ENCODE results near the gene WDR82.

Gene WDR82

DNA sequence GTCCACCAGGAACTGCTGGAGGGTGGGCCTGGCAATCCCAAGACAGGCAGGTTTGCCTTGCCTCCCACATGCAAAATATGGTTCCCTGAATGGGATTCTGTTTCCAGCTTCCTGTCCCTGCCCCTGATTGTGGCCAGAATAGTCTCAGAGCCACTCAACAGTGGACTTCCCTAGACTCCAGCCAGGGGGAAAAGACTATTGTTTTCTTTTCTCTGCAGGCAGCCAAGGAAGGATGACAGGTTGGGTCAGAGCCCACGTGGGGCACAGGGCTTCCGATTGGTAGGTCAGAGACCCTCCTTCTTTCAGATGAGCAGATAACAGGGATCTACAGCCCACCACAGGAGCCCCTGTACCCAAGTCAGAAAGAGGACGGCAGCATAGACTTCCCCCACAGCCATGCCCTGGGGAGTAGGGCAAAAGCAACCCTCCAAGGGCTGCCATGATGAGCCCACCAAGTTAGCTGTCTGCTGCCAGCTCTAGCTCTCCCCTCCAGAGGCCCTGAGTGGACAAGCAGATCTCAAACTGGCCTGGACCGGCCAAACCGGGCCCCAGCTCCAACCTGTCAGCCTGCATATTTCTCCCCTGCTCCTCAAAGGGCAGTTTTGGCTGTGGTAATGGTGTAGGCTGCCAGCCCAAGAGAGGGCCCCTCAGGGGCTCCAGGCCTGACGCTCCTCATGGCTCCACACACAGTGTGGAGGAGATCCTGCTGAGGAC lies 59.4 kb downstream of the WDR82 start:
- DNase-seq (ENCODE audit: low read depth in 2 of 2): peak; percentile 33 to 38
- TF ChIP-seq, protein P1, sequence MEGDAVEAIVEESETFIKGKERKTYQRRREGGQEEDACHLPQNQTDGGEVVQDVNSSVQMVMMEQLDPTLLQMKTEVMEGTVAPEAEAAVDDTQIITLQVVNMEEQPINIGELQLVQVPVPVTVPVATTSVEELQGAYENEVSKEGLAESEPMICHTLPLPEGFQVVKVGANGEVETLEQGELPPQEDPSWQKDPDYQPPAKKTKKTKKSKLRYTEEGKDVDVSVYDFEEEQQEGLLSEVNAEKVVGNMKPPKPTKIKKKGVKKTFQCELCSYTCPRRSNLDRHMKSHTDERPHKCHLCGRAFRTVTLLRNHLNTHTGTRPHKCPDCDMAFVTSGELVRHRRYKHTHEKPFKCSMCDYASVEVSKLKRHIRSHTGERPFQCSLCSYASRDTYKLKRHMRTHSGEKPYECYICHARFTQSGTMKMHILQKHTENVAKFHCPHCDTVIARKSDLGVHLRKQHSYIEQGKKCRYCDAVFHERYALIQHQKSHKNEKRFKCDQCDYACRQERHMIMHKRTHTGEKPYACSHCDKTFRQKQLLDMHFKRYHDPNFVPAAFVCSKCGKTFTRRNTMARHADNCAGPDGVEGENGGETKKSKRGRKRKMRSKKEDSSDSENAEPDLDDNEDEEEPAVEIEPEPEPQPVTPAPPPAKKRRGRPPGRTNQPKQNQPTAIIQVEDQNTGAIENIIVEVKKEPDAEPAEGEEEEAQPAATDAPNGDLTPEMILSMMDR (IDR thresholded peaks at IDR 0.05; ENCODE audit: low read depth, low read length): no peak
- no peak overlapping the region for H3K4me3 ChIP-seq (replicated peaks in 1 of 2; ENCODE audit: low read depth in 2 of 2, low read length in 2 of 2)

DNA sequence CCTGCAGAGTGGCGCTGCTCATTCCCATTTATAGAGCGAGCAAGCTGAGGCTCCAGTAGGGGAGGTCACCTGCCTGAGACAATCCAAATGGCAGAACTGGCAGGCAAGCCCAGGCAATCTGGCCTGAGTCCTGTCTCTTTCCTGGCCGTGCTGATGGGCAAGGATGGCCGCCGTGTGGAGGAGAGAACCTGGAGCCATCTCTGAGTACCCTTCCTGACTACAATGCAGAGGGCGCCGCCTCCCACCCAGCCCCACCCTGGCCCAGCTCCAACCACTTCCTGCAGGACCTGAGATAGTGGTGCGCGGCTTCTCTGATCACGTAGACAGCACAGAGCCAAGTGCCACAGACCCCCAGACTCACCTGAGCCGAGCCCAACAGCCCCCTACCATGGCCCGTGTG lies 60.0 kb downstream of the WDR82 start:
- TF ChIP-seq, protein P1 (IDR thresholded peaks at IDR 0.05; ENCODE audit: low read depth, low read length): no peak
- DNase-seq (ENCODE audit: low read depth in 2 of 2): no peak
- no peak overlapping the region for H3K4me3 ChIP-seq (replicated peaks in 1 of 2; ENCODE audit: low read depth in 2 of 2, low read length in 2 of 2)

DNA sequence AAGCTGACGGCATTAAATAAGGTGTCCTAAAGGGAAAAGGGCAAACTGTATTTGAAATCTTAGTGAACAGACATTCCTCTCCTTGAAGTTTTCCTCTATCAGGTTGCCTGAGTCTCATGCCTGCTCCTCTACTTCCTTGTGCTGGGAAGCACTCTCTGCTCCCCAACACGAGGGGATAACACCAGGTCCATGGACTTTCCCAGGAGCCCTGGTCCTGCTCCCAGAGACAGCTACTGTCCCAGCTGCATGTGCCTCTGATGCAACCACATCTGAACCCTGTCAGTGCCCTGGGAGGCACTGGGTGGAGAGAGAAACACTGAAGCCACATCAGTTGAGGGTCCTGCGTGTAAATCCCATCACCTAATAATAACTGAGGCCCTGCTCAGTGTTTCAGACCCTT lies 60.4 kb downstream of the WDR82 start:
- H3K4me3 ChIP-seq (replicated peaks in 1 of 2; ENCODE audit: low read depth in 2 of 2, low read length in 2 of 2): no peak overlapping the region
- TF ChIP-seq, protein P1 (IDR thresholded peaks at IDR 0.05; ENCODE audit: low read depth, low read length): no peak
- DNase-seq (ENCODE audit: low read depth in 2 of 2): no peak

DNA sequence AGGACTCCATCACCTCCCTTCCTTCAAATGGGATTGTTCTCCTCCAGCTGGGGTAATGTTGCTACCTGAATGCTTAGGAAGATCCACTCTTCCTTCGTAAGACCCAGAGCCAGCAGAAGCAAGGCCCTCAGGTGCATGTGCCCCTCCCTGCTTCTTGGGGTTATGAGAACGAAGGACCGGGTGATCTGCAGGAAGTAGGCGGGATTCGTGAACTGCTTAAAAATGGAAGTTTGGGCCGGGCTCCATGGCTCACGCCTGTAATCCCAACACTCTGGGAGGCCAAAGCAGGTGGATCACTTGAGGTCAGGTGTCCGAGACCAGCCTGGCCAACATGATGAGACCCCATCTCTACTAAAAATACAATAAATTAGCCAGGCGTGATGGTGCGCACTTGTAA lies 61.0 kb downstream of the WDR82 start:
- TF ChIP-seq, protein P1 (IDR thresholded peaks at IDR 0.05; ENCODE audit: low read depth, low read length): no peak
- no peak for DNase-seq (ENCODE audit: low read depth in 2 of 2)
- H3K4me3 ChIP-seq (replicated peaks in 1 of 2; ENCODE audit: low read depth in 2 of 2, low read length in 2 of 2): no peak overlapping the region

DNA sequence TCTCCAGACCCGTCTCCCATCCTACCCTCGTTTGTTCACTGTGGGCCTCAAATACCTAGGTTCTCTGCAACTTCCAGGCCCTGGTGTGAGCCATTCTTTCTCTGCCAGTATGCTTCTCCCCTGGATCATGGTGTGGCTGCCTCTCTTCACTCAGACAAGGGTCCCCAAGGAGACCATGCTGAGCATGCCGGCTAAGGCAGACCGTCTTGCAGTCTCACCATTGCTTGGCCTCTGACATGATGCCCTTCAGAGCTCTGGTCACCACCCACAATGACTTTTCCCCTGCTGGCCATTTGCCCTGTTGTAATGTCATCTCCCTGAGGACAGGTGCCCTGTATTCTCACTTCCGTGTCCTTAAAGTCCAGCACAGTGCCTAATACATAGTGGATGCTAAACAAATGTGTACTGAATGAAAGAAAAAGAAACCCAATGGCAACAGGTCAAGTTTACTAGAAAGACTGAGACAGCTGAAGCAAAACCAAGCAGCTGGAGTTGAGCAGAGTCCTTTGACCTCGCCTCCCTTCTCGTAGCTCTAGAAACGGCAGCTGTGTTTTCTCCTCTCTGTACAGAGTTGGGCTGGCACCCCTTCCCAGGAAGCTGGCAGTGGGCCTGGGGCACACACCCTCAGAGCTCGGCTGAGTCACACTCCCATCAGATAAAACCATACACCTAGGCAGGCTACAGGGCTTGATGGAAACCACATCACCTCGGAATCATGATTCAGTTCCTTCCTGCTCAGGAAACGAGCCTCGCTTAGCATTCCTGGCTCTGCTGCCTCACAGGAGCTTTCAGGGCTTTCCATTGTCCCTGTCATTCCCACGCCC lies 61.7 kb downstream of the WDR82 start:
- no peak overlapping the region for H3K4me3 ChIP-seq (replicated peaks in 1 of 2; ENCODE audit: low read depth in 2 of 2, low read length in 2 of 2)

DNA sequence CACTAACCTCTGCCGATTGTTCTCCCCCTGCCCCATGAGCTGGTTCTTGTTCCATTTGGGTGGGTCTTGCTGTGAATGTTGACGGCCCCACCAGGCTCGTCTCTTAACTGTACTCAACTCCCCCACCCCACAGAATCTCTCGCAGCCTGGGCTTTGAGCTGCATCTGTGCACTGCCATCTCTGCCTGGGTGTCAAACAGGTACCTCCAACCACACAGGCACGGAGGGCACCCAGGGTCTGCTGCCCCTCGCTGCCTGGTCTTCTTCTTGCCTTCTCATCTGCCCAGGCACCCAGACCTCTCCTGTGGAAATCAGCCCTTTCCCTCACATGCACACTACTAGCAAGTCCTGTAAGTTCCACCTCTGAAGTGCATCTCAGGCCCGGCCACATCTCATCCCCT lies 63.1 kb downstream of the WDR82 start:
- DNase-seq (ENCODE audit: low read depth in 2 of 2): no peak
- H3K4me3 ChIP-seq (replicated peaks in 1 of 2; ENCODE audit: low read depth in 2 of 2, low read length in 2 of 2): no peak overlapping the region
- TF ChIP-seq, protein P1 (IDR thresholded peaks at IDR 0.05; ENCODE audit: low read depth, low read length): no peak

More for the DNA sequence above, 61.7 kb downstream of the WDR82 start:
- peak; percentile 86 to 88 for DNase-seq (ENCODE audit: low read depth in 2 of 2)
- TF ChIP-seq, protein P1 (IDR thresholded peaks at IDR 0.05; ENCODE audit: low read depth, low read length): no peak
